GM12875 (cell line): ENCODE data around the gene ACSM4.
"Not testable (repeated sequence)": the region's sequence is repeated elsewhere in the genome, so short reads cannot be mapped to it uniquely, and the experiment has no call there.

ENCODE experiments used
- H3K4me3 ChIP-seq: one replicate; pipeline ENCODE4 v1.5.1; 2011; ENCODE audit warnings: low read depth, low read length, control low read depth
- CTCF ChIP-seq: IDR thresholded peaks from 2 replicates; pipeline ENCODE4 v1.5.1; 2011; ENCODE audit warnings: low read depth, mild to moderate bottlenecking, control low read depth, inconsistent platforms, low read length, moderate library complexity, borderline replicate concordance; ENCODE audit not compliant: insufficient read depth

ACSM4 gene

GRCh38 chr12:7303772-7304171 is at the start of gene ACSM4:
TSS of gene ACSM4 (plus strand) at chr12:7304072. CDS start at chr12:7304332, 260 bp downstream.
- TF ChIP-seq CTCF: no peak
- no peak within 1 kb of the TSS for H3K4me3 ChIP-seq

GRCh38 chr12:7259060-7259459 is 44.8 kb upstream of the ACSM4 start:
- TF ChIP-seq CTCF: no peak
- no peak overlapping the region for H3K4me3 ChIP-seq

- no peak overlapping the region for H3K4me3 ChIP-seq
- no peak for TF ChIP-seq CTCF
Observed at GRCh38 chr12:7264538-7264937, 39.3 kb upstream of the ACSM4 start.

- no peak for TF ChIP-seq CTCF
- no peak overlapping the region for H3K4me3 ChIP-seq
Observed at GRCh38 chr12:7265251-7265650, 38.6 kb upstream of the ACSM4 start.

GRCh38 chr12:7269273-7269672 is 34.6 kb upstream of the ACSM4 start:
- H3K4me3 ChIP-seq: no peak overlapping the region
- no peak for TF ChIP-seq CTCF

- H3K4me3 ChIP-seq: no peak overlapping the region
- no peak for TF ChIP-seq CTCF
Observed at GRCh38 chr12:7271893-7272514, 31.9 kb upstream of the ACSM4 start.

GRCh38 chr12:7275482-7275881 is 28.4 kb upstream of the ACSM4 start:
- not testable (repeated sequence) for H3K4me3 ChIP-seq

GRCh38 chr12:7282844-7283243 is 21.0 kb upstream of the ACSM4 start:
- no peak overlapping the region for H3K4me3 ChIP-seq
- no peak for TF ChIP-seq CTCF
